Coronary artery (tissue), 2 donors: Measurements from ENCODE around the gene SLC6A17.

Experiments used
- DNase-seq: peaks from one replicate; pipeline ENCODE4 v3.0.0-alpha.2; 2017; ENCODE audit warnings: low spot score
- H3K27ac ChIP-seq, 2 donors: fragments of 200-600 bp; sonication (generic); one replicate each; pipeline ENCODE4 v1.5.1; 2016 to 2019
- H3K4me3 ChIP-seq: fragments of 200-600 bp; sonication (generic); 2 replicates; pipeline ENCODE4 v1.5.1; 2016; ENCODE audit warnings: mild to moderate bottlenecking, moderate library complexity
- TF ChIP-seq, protein P1 (sequence below): fragments of 200-600 bp; sonication (generic); IDR thresholded peaks from one replicate; pipeline ENCODE4 v1.5.1; 2019; ENCODE audit warnings: antibody characterized with exemption

SLC6A17 gene

DNA sequence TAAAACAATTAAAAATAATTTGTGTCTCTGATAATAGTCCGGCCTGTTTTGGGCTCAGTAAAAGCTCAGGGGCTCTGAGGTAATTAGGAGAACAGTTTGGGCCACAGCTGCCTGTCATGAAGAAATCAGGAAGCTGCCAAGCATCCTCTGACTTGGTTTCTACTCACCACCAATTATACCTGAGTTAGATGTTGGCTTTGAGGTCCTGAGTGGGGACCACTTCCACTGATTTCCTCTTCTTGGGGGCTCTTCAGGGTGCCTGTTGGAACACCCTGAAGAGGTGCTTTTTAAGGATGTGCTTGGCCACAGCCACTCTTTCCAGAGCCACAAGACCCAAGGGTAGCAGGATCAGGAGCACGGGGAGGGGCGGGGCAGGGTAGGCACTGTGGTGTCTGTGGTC is 10.9 kb downstream of the SLC6A17 start:
- H3K27ac ChIP-seq: no peak overlapping the region
- TF ChIP-seq, protein P1, sequence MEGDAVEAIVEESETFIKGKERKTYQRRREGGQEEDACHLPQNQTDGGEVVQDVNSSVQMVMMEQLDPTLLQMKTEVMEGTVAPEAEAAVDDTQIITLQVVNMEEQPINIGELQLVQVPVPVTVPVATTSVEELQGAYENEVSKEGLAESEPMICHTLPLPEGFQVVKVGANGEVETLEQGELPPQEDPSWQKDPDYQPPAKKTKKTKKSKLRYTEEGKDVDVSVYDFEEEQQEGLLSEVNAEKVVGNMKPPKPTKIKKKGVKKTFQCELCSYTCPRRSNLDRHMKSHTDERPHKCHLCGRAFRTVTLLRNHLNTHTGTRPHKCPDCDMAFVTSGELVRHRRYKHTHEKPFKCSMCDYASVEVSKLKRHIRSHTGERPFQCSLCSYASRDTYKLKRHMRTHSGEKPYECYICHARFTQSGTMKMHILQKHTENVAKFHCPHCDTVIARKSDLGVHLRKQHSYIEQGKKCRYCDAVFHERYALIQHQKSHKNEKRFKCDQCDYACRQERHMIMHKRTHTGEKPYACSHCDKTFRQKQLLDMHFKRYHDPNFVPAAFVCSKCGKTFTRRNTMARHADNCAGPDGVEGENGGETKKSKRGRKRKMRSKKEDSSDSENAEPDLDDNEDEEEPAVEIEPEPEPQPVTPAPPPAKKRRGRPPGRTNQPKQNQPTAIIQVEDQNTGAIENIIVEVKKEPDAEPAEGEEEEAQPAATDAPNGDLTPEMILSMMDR: no peak
- DNase-seq: no peak

DNA sequence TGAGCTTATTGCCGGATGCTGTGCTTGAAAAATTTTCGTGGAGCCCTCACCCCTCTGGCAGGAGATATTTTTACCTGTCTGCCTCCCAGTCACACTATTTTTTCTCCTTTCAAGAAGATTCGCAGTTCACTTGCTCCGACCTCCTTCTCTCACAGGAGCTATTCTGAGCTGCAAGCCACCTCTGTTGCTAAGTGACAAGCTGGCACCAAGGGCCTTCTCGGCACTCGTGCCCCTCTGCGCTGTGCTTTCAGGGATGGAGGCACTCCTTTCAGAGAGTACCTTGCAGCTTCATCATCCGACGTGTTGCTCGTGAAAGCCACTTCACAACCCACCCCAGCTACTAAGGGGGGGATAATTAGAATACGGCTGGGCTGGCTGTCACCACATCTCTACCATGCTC is 11.6 kb downstream of the SLC6A17 start:
- Histone ChIP-seq H3K4me3 (no peak overlapping the region), H3K27ac (no peak overlapping the region)
- no peak for DNase-seq
- TF ChIP-seq, protein P1: no peak

More for the DNA sequence above, 10.9 kb downstream of the SLC6A17 start:
- H3K4me3 ChIP-seq: no peak overlapping the region

DNA sequence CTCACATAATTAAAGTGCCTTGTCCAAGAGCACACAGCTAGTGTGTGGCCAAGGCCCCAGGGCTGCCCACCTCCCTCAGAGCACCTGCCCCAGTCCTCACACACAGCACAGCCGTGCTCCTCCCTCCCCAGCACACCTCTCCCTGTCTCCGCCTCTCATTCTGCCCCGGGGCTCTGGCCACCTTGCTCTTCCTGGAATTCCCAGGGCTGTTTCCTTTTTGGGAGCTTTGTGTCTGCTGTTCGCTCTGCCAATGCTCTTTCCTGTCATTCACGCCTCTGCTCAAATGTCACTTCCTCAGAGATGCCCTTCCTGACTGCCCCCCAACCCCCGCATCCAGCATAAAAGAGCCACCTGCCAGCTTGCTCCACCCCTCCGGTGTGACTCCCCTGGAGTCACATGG is 13.3 kb downstream of the SLC6A17 start:
- no peak for DNase-seq
- Histone ChIP-seq H3K27ac (no peak overlapping the region), H3K4me3 (no peak overlapping the region)
- TF ChIP-seq, protein P1: no peak

DNA sequence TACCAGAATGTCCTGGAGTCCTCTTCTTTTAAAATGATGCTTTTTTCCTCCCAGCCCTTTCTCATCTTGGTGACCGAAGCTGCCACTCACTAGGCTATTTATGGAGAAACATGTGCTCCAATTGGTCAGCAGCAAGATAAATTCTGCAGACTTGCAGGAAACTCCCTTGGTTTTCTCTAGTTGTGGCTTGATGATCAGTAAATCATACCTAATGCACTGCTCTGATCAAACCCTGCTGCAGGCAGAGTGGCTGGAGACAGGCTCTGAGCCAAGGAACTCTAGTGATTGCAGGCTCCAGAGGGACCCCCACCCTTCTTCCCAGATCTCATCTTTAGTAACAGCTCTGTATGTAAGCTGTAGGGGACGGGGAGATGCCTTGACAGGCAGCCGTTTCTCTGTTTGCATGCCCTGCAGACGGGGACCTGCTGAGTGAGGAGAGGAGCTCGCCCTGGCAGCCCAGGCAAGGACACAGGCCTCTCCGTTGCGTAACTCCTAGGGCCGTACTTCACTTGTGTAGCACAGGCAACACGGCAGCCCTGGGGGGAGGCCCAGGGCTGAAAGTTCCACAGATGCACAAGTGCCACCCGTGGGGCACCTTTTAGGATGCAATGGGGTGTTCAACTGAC is 14.5 kb downstream of the SLC6A17 start:
- no peak overlapping the region for H3K27ac ChIP-seq
- no peak for DNase-seq
- TF ChIP-seq, protein P1: no peak

DNA sequence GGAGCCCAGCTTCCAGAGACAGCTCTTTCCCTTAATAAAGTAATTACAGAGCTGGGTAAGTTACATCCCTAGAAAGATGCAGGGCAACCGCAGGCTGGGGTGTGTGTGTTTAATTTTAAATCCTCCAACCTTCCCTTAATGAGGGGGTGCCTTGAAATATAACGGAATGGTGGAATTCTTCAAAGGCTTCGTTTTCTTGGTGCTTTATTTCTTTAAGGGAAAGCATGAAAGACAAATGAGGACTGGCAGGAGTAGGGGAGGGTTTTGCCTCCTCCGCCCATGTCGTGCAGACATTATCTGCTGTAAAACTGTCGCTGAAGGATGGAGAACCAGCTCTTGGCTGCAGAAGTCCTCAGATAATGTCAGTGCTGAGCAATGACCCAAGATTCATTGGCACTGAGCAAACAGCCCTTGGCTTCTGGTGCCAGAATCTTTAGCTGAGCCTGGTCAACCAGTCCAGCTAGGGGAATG is 15.5 kb downstream of the SLC6A17 start:
- DNase-seq: no peak
- TF ChIP-seq, protein P1: no peak
- Histone ChIP-seq H3K4me3 (no peak overlapping the region), H3K27ac (no peak overlapping the region)

More for the DNA sequence above, 14.5 kb downstream of the SLC6A17 start:
- no peak overlapping the region for H3K4me3 ChIP-seq

DNA sequence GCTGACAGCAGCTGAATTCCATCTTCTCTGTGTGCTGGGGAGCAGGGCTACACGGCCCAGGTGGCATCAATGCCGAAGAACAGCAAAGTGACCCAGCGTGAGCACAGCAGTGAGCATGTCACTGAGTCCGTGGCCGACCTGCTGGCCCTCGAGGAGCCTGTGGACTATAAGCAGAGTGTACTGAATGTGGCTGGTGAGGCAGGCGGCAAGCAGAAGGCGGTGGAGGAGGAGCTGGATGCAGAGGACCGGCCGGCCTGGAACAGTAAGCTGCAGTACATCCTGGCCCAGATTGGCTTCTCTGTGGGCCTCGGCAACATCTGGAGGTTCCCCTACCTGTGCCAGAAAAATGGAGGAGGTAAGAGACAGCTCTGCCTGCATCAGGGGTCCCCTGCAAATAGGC is 16.6 kb downstream of the SLC6A17 start:
- TF ChIP-seq, protein P1: no peak
- Histone ChIP-seq H3K4me3 (no peak overlapping the region), H3K27ac (no peak overlapping the region)
- no peak for DNase-seq
